ENCODE results near the gene SLC16A9. TPM values are rescaled to one million over a fixed set of nuclear protein-coding genes. Genes with fewer than 3 reads are reported as not detected.
"Not testable (repeated sequence)": the region's sequence is repeated elsewhere in the genome, so short reads cannot be mapped to it uniquely, and the experiment has no call there.

Gene SLC16A9
- total RNA-seq, 1 donor from 2014 or later, result 1.1 TPM

DNA sequence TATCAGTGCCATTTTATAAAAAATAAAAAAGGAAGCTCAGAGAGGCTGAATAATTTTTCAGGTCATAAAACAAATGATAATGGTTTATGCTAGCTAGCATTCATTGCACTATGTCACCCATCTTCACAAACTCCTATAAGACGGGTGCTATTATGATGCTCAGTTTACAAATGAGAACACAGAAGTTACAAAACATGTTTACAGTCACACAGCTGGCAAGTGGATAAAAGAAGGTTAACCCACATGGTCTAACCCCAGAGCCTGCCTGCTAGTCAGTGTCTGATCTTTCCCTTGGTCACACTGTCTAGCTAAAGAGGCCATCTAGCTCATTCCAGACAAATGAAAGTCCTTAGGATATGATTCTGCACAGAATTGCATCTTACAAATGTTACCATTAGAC lies 39.4 kb downstream of the SLC16A9 start:
- Histone ChIP-seq H3K27me3 (ENCODE audit: low read depth) (no peaks in the 10 kb centered on the region), H3K36me3 (no peaks in the 10 kb centered on the region), H3K9me3 (replicated peaks) (peaks cover 10% of the 10 kb centered on the region), H3K4me1 (no peaks in the 10 kb centered on the region), H3K4me3 (no peak overlapping the region), H3K27ac (replicated peaks) (no peak overlapping the region)
- DNase-seq, result no peak
- intact Hi-C loops (cut with micrococcal nuclease), result no loop called here
- TF ChIP-seq, protein P1, sequence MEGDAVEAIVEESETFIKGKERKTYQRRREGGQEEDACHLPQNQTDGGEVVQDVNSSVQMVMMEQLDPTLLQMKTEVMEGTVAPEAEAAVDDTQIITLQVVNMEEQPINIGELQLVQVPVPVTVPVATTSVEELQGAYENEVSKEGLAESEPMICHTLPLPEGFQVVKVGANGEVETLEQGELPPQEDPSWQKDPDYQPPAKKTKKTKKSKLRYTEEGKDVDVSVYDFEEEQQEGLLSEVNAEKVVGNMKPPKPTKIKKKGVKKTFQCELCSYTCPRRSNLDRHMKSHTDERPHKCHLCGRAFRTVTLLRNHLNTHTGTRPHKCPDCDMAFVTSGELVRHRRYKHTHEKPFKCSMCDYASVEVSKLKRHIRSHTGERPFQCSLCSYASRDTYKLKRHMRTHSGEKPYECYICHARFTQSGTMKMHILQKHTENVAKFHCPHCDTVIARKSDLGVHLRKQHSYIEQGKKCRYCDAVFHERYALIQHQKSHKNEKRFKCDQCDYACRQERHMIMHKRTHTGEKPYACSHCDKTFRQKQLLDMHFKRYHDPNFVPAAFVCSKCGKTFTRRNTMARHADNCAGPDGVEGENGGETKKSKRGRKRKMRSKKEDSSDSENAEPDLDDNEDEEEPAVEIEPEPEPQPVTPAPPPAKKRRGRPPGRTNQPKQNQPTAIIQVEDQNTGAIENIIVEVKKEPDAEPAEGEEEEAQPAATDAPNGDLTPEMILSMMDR (IDR thresholded peaks at IDR 0.05; ENCODE audit: borderline replicate concordance), result no peak

DNA sequence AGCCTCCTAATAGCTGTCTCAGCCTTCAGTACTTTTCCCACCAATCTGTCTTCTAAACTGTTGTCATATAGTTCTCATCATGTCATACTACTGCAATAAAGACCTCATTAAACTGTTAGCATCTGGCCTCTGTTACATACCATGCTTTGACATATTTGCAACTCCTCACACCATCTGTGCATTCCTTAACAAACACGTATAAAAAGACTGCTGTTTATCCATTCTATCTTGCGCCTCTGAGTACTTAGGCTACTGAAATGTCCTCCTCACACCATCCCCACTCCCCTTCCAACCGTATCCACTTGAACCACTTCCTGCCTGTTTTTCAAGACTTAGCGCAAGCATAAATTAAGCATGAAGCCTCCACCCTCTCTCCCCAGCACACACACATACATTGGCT lies 41.6 kb downstream of the SLC16A9 start:
- Histone ChIP-seq H3K4me3 (no peak overlapping the region), H3K9me3 (replicated peaks) (peaks cover 10% of the 10 kb centered on the region), H3K27ac (replicated peaks) (no peak overlapping the region), H3K27me3 (ENCODE audit: low read depth) (no peaks in the 10 kb centered on the region), H3K4me1 (no peaks in the 10 kb centered on the region), H3K36me3 (no peaks in the 10 kb centered on the region)
- no peak for DNase-seq
- intact Hi-C loops (cut with micrococcal nuclease), result no loop called here
- TF ChIP-seq, protein P1 (IDR thresholded peaks at IDR 0.05; ENCODE audit: borderline replicate concordance), result no peak

GRCh38 chr10:59666310-59666709 lies 43.3 kb downstream of the SLC16A9 start:
- Histone ChIP-seq H3K27ac (replicated peaks) (no peak overlapping the region), H3K36me3 (no peaks in the 10 kb centered on the region), H3K4me3 (no peak overlapping the region), H3K27me3 (ENCODE audit: low read depth) (no peaks in the 10 kb centered on the region), H3K4me1 (no peaks in the 10 kb centered on the region), H3K9me3 (replicated peaks) (peaks cover 10% of the 10 kb centered on the region)
- TF ChIP-seq, protein P1 (IDR thresholded peaks at IDR 0.05; ENCODE audit: borderline replicate concordance), result no peak
- intact Hi-C loops (cut with micrococcal nuclease), result no loop called here
- DNase-seq, result no peak

DNA sequence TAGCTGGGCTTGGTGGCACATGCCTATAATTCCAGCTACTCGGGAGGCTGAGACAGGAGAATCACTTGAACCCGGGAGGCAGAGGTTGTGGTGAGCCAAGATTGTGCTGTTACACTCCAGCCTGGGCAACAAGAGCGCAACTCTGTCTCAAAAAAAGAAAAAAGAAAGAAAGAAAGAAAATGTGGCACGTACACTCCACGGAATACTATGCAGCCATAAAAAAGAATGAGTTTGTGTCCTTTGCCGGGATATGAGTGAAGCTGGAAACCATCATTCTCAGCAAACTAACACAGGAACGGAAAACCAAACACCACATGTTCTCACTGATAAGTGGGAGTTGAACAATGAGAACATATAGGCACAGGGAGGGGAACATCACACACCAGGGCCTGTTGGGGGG lies 46.4 kb downstream of the SLC16A9 start:
- H3K27ac ChIP-seq (replicated peaks); intact Hi-C loops (cut with micrococcal nuclease); DNase-seq; H3K4me1 ChIP-seq; H3K4me3 ChIP-seq; H3K27me3 ChIP-seq (ENCODE audit: low read depth); H3K36me3 ChIP-seq: not testable (repeated sequence)
- H3K9me3 ChIP-seq (replicated peaks), result peaks cover 17% of the 10 kb centered on the region

GRCh38 chr10:59657724-59658123 lies 51.9 kb downstream of the SLC16A9 start:
- no peak overlapping the region for H3K4me3 ChIP-seq
- DNase-seq, result no peak
- no peaks in the 10 kb centered on the region for H3K36me3 ChIP-seq
- H3K4me1 ChIP-seq, result no peaks in the 10 kb centered on the region
- H3K27ac ChIP-seq (replicated peaks), result no peak overlapping the region
- intact Hi-C loops (cut with micrococcal nuclease), result no loop called here
- no peaks in the 10 kb centered on the region for H3K27me3 ChIP-seq (ENCODE audit: low read depth)
- peaks cover 8% of the 10 kb centered on the region for H3K9me3 ChIP-seq (replicated peaks)
- TF ChIP-seq, protein P1 (IDR thresholded peaks at IDR 0.05; ENCODE audit: borderline replicate concordance), result no peak

- TF ChIP-seq, protein P1 (IDR thresholded peaks at IDR 0.05; ENCODE audit: borderline replicate concordance), result no peak
- H3K27ac ChIP-seq (replicated peaks), result no peak overlapping the region
- intact Hi-C loops (cut with micrococcal nuclease), result no loop called here
Measured at GRCh38 chr10:59655309-59655708, 54.3 kb downstream of the SLC16A9 start.

More at GRCh38 chr10:59655309-59655708, 54.3 kb downstream of the SLC16A9 start:
- no peak for DNase-seq
- Histone ChIP-seq H3K27me3 (ENCODE audit: low read depth) (no peaks in the 10 kb centered on the region), H3K4me3 (no peak overlapping the region), H3K9me3 (replicated peaks) (peaks cover 6% of the 10 kb centered on the region), H3K4me1 (no peaks in the 10 kb centered on the region), H3K36me3 (no peaks in the 10 kb centered on the region)

Measured in left ventricle myocardium inferior (tissue), 1 donor.